NK-92 (cell line): ENCODE measurements around the gene LARGE2.
"Not testable (repeated sequence)": the region's sequence is repeated elsewhere in the genome, so short reads cannot be mapped to it uniquely, and the experiment has no call there.

ENCODE experiments used
- DNase-seq: peaks from one replicate; lab custom pipeline; 2025; ENCODE audit not compliant: unreplicated experiment; lab: John Stamatoyannopoulos, UW

The LARGE2 gene

DNA sequence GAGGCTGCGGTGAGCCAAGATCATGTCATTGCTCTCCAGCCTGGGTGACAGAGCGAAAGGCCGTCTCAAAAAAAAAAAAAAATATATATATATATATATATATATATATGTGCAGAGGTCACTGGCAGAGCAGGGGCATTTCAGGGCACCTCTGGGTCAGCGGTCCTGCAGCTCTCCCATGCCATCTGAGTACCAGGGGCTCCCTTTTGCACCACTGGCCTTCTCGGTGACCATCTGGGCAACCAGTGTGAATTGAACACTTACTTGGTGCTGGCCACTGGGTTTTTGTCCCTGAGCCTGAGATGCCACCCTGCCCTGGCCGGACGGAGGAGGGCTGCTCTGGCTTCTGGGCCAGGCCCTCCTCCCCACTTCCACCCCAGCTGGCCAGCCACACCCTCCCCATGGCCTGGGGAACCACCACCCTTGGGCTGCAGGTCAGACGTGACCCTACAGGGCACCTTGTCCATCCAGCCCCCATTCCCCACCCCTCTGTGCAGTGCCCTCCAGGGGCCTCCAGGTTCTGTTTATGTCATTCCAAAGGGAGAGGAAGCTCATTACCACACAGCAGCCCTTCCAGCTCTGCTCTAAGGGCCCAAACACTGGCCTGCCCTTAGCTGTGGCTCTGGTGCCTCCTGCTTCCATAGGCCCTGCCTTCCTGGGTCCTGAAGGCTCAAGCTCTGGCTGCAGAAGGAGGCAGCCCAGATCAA lies 26.8 kb upstream of the LARGE2 start:
- DNase-seq, result no peak

DNA sequence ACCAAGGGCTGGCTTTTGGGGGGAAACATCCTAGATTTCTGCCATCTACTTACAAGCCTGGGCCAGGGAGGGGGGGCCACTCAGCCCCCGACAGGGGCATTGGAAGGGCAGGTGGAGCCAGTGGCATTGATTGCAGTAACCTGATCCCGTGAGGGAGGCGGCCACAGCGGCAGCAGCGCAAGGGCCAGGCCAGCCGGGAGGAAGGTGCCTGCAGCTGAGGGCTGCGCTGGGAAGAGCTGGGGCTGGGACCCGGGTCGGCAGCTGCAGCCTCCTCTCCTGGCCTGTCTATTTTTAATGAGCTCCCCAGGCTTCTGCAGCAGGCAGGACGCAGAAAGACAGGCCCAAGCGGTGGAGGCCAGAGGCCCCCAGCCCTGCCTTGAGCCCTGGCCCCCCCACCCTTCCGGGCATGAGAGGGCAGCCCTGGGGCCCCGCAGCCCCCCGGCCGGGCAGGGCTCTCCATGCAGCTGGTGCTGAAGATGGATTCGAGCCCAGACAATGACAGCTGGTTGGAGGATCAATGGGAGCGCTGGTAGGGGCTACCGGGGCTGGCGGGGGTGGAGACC lies 26.0 kb upstream of the LARGE2 start:
- DNase-seq, result no peak

DNA sequence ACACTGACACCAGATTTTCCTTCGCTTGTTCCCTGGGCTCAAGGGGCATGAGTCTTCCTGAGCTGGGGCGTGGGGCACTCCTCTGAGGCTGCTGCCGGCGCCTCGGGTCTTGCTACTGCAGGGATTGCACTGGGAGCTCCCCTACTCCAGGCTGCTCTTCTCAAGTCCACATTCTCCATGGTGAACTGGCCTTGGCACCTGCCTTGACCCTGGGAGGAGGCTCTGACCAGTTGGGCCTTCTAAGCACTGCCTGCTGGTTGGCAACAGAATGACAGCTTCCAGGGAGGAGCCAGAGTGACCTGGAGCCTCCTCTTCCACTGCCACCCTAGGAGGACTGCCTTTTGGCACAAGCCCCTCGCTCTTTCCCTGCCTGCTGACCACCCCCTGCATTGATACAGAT lies 24.9 kb upstream of the LARGE2 start:
- DNase-seq, result no peak

DNA sequence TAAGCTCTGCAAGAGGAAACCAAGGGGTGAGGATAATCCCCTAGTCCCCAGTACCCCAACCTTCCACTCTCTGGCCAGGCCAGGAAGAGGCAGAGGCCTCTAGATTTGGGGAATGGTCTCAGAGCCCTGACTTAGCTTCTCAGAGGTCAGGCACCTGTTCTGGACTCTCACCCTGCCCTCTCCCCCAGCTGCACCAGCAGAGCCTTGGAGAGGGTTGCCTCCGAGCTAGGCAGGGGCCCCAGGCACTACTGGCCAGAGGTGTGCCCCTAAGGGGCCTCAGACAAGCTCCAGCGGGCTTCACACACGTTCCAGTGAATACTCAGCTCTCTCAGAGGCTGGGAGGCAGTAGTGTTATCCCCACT lies 23.4 kb upstream of the LARGE2 start:
- no peak for DNase-seq

- DNase-seq, result no peak
Observed at GRCh38 chr11:45899448-45900174, 22.8 kb upstream of the LARGE2 start.

GRCh38 chr11:45900175-45900800 lies 22.2 kb upstream of the LARGE2 start:
- DNase-seq, result not testable (repeated sequence)

- DNase-seq, result no peak
Observed at GRCh38 chr11:45900916-45901617, 21.4 kb upstream of the LARGE2 start.

GRCh38 chr11:45901626-45902025 lies 20.8 kb upstream of the LARGE2 start:
- no peak for DNase-seq

DNA sequence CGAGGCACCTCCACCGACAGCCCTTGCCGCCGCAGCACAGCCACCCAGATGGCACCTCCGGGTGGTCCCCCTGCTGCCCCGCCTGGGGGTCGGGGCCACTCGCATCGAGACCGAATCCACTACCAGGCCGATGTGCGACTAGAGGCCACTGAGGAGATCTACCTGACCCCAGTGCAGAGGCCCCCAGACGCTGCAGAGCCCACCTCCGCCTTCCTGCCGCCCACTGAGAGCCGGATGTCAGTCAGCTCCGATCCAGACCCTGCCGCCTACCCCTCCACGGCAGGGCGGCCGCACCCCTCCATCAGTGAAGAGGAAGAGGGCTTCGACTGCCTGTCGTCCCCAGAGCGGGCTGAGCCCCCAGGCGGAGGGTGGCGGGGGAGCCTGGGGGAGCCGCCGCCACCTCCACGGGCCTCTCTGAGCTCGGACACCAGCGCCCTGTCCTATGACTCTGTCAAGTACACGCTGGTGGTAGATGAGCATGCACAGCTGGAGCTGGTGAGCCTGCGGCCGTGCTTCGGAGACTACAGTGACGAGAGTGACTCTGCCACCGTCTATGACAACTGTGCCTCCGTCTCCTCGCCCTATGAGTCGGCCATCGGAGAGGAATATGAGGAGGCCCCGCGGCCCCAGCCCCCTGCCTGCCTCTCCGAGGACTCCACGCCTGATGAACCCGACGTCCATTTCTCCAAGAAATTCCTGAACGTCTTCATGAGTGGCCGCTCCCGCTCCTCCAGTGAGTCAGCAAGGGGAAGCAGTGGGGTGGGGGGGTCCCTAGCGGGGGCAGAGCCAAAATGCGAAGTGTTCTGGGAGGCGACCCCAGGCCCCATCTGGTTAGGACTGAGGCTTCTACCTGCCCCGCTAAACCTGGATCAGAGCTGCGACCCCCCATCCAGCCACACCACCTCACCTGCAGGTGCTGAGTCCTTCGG lies 19.7 kb upstream of the LARGE2 start:
- DNase-seq, result no peak

GRCh38 chr11:45904309-45904915 lies 18.0 kb upstream of the LARGE2 start:
- DNase-seq, result no peak

GRCh38 chr11:45905095-45905494 lies 17.4 kb upstream of the LARGE2 start:
- no peak for DNase-seq

GRCh38 chr11:45905576-45905975 lies 16.9 kb upstream of the LARGE2 start:
- not testable (repeated sequence) for DNase-seq

- DNase-seq, result no peak
Observed at GRCh38 chr11:45906096-45906682, 16.3 kb upstream of the LARGE2 start.

GRCh38 chr11:45906965-45907611 lies 15.4 kb upstream of the LARGE2 start, which contains the start of gene FREY1:
Gene FREY1, minus strand, starts transcription at chr11:45907271. Its CDS starts 26 bp downstream, at chr11:45907245.
- DNase-seq, result no peak

- no peak for DNase-seq
Observed at GRCh38 chr11:45907911-45908370, 14.5 kb upstream of the LARGE2 start.

DNA sequence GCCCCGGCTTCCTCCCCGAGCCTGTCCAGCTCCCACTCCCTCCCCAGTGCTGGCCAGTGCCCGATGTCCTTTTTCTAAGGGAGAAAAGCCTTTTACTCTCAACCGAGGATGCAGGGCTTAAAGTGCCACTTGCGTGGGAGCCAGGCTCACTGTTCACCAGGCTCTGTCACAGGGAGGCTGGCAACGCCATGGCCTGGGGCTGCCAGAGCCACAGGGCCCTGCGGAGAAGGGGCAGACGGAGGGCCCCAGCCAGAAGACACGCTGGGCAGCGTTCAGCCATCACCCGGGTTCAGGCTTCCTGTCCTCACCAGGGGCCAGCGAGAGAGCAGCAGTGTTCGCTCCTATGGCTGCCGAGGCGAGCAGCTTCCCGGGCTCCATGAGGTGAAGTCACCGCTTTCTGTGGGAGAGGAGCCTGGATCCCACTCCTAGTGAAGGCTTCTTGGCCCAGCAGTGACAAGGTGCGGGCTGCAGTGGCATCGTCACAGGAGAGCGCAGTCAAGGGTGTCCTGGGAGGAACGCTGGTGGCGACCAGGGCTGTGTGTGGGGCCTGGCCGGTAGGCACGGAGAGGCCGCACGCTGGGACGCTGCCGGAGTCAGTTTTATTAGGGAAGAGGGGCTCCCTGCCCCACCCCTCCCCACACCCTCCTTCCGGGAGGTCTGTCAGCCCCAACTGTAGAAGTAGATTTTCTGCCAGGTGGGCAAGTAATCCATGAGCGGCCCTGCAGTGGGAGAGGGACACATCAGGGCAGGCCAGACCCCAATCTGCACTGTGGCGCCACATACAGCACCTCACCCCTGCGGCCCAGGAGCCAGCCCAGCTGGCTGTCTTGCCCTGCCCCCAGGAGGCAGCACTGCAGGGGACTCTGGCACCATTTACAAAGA lies 12.6 kb upstream of the LARGE2 start:
- DNase-seq, result no peak

- no peak for DNase-seq
Observed at GRCh38 chr11:45910623-45911022, 11.8 kb upstream of the LARGE2 start.

DNA sequence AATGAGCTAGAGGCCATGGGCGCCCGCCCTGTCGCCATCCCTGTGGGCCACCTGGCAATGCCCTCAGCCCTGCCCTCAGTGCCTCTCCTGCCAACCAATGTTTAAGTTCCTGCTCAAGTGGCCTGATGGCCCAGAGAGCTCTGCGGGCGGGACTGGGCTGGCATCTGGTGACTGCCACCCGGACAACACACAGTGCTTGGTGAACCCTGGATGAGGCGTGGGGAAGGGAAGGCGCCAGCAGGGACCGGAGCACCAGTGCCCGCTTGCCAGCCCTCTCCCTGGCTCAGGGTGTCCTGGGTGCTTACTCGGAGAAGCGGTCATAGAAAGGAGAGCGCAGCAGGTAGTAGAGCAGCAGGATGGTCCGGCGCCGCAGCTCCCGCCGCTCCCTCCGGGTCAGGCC lies 8.9 kb upstream of the LARGE2 start:
- no peak for DNase-seq
